ENCODE data around the gene HNF1B. TPM values are rescaled to one million over a fixed set of nuclear protein-coding genes. Genes with fewer than 3 reads are reported as not detected.

The HNF1B gene
- total and polyA plus RNA-seq, 12 donors = not detected

DNA sequence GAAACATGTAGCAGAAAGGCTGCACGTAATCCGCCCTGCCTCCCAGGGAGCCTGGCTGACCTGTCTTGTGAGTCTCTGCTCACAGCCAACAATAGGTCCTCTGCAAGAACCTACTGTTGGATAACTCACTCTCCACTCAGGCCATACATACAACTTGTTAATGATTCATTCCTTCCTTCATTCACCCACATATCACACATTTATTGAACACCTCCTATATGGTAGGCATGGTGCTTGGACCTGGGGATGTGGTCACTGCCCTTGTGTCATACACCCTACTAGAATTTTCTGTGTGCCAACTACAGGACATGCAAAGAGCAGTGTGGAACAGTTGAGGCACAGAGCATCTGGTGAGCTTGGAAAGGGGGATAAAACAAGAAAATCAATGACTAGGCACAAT is 28.1 kb upstream of the HNF1B start:
- H3K36me3 ChIP-seq = no peaks in the 10 kb centered on the region
- intact Hi-C loops (cut with DNase I) = loop anchor here in 3 of 10 donors (5.0 to 10.0 kb wide), 4 partner anchors 68 to 128 kb away; partner anchors contain the start of gene DDX52 (in 1 of the 3)
- no peak overlapping the region for H3K4me3 ChIP-seq
- ATAC-seq = no peak
- H3K27me3 ChIP-seq = peaks cover 0 to 22% (median 0%) of the 10 kb centered on the region in 7 donors
- TF ChIP-seq, protein P1, sequence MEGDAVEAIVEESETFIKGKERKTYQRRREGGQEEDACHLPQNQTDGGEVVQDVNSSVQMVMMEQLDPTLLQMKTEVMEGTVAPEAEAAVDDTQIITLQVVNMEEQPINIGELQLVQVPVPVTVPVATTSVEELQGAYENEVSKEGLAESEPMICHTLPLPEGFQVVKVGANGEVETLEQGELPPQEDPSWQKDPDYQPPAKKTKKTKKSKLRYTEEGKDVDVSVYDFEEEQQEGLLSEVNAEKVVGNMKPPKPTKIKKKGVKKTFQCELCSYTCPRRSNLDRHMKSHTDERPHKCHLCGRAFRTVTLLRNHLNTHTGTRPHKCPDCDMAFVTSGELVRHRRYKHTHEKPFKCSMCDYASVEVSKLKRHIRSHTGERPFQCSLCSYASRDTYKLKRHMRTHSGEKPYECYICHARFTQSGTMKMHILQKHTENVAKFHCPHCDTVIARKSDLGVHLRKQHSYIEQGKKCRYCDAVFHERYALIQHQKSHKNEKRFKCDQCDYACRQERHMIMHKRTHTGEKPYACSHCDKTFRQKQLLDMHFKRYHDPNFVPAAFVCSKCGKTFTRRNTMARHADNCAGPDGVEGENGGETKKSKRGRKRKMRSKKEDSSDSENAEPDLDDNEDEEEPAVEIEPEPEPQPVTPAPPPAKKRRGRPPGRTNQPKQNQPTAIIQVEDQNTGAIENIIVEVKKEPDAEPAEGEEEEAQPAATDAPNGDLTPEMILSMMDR (IDR thresholded peaks at IDR 0.05) = no peak
- 91 to 93% methylated on average over 2 of the region's 2 CpGs for WGBS, 2 donors
- H3K27ac ChIP-seq = no peak overlapping the region
- H3K9me3 ChIP-seq = peaks cover 0 to 13% (median 0%) of the 10 kb centered on the region in 11 donors
- DNase-seq = no peak
- H3K4me1 ChIP-seq = no peaks in the 10 kb centered on the region

DNA sequence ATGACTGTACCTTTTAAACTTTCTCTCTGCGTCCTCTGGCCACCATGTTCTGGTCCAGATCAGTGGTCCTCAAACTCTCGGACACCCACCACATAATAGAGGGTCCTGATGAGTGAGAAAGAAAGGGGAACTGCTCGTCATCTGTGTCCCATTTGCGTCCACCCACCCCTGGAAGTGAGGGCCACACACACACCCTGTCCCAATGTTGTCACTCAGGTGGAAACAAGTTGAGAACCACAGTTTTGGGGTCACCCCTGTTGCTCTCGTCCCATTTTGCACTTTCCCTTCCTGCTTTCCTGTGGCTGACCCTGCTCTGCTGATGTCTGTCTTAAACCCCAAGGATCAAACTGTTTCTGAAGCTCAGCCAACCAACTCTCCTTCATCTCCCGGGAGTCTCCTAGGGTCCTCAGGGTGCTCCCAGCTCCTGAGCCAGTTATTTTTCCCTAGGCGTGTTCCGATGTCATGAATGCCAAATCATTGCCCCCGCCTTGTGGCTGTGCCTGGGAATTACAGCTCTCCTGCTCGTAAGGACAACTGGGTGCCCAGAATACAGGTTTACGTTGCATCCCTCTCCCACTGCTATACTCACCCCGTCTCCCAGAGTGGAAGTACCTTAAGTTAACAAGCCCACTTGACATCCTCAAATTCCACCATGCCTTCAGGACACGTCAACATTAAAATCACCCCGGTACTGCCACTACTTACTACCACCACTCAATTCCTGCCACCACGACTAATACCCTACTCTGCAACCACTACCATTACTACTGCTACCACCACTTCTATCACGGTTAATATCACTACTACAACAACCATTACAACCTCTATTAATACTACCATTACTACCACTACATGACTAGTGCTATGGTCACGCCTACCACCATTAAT is 26.0 kb upstream of the HNF1B start:
- TF ChIP-seq, protein P1 (IDR thresholded peaks at IDR 0.05) = peak; percentile 28 to 65 (median 58)
- H3K36me3 ChIP-seq = no peaks in the 10 kb centered on the region
- peaks cover 0 to 16% (median 0%) of the 10 kb centered on the region in 11 donors for H3K9me3 ChIP-seq
- ATAC-seq = peak in 1 of 8 donors; percentile 51
- no peaks in the 10 kb centered on the region for H3K4me1 ChIP-seq
- H3K4me3 ChIP-seq = no peak overlapping the region
- peaks cover 0 to 39% (median 14%) of the 10 kb centered on the region in 7 donors for H3K27me3 ChIP-seq
- DNase-seq = peak; percentile 10 to 41
- intact Hi-C loops (cut with DNase I) = loop anchor here in 4 of 10 donors (2.0 to 10.0 kb wide), 5 partner anchors 66 to 126 kb away; partner anchors contain the start of gene DDX52 (in 1 of the 4)
- H3K27ac ChIP-seq = no peak overlapping the region
- WGBS, 2 donors = 50 to 51% methylated on average over 17 of the region's 17 CpGs

DNA sequence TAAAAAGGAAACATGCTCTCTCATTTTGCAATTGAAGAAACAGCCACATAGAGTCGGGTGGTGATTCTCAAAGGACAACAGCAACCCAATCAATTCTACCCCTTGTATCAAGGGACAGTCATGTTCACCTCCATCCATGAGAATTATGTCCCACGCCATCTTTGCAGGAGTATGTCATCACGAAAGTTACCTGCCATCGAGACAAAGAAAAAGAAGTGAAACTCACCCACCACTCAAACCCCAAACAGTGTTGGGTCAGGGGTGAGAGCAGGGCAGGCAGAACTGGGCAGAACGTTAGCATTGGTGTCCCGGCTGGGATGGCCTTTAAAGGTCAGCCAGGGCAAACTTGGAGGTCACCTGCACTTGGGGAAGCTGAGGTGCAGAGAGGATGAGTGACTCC is 24.2 kb upstream of the HNF1B start:
- peaks cover 0 to 16% (median 0%) of the 10 kb centered on the region in 11 donors for H3K9me3 ChIP-seq
- H3K4me3 ChIP-seq = no peak overlapping the region
- H3K27me3 ChIP-seq = peaks cover 0 to 54% (median 21%) of the 10 kb centered on the region in 7 donors
- intact Hi-C loops (cut with DNase I) = loop anchor here in 1 of 10 donors (10.0 kb wide), 1 partner anchor 114 kb away; no protein-coding TSS in a partner anchor
- ATAC-seq (no peak), DNase-seq (no peak)
- no peak overlapping the region for H3K27ac ChIP-seq
- 85 to 88% methylated on average over 6 of the region's 6 CpGs for WGBS, 2 donors
- TF ChIP-seq, protein P1 (IDR thresholded peaks at IDR 0.05) = no peak
- no peaks in the 10 kb centered on the region for H3K36me3 ChIP-seq
- H3K4me1 ChIP-seq = peaks cover 0 to 7% (median 0%) of the 10 kb centered on the region in 9 donors

DNA sequence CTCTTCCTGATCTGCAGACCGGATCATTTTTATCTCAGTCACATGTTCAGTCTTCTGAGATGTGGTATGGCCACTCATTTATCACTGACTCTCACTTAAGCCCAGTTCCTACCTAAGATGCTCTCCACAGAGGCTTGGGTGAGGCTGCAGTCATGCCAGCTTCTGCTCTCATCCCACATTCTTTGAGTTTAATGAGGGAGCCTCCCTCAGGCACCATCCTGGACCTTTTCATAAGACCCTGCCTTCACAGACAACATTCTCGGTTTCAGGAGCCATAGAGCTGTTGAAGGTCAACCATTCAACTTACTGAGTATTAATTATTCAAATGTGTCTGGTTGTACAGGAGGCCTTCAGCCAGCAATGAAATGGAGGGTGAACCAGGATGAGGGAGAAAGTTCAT is 23.6 kb upstream of the HNF1B start:
- Histone ChIP-seq H3K4me3 (no peak overlapping the region), H3K27ac (no peak overlapping the region), H3K4me1 (peaks cover 0 to 7% (median 0%) of the 10 kb centered on the region in 9 donors), H3K36me3 (no peaks in the 10 kb centered on the region), H3K27me3 (peaks cover 0 to 60% (median 23%) of the 10 kb centered on the region in 7 donors), H3K9me3 (peaks cover 0 to 16% (median 0%) of the 10 kb centered on the region in 11 donors)
- no peak for DNase-seq
- TF ChIP-seq, protein P1 (IDR thresholded peaks at IDR 0.05) = no peak
- WGBS, 2 donors = 84 to 87% methylated on average over 2 of the region's 2 CpGs
- ATAC-seq = no peak
- intact Hi-C loops (cut with DNase I) = loop anchor here in 1 of 10 donors (10.0 kb wide), 1 partner anchor 114 kb away; no protein-coding TSS in a partner anchor
